Measurements from ENCODE around the gene GPR132.

GRCh38 chr14:105020815-105021655 lies 44.2 kb downstream of the GPR132 start, which contains the start of gene CDCA4:
- TF ChIP-seq CTCF (IDR thresholded peaks at IDR 0.05; ENCODE audit: control extremely low read depth in 1 of 3, insufficient read depth in 1 of 3, low read depth in 1 of 3, low read length in 3 of 3) (no peak), SIRT6 (IDR thresholded peaks at IDR 0.05; ENCODE audit: low read length) (no peak), CREB1 (IDR thresholded peaks at IDR 0.05) (peak; percentile 57; the same call in 1 of the 2 replicates), EP300 (IDR thresholded peaks at IDR 0.05; ENCODE audit: borderline replicate concordance in 1 of 2, low read depth in 2 of 2, low read length in 2 of 2) (no peak)

Data from H1 (cell line).